SK-N-SH (cell line): Measurements from ENCODE around the gene LMO2. TPM values are rescaled to one million over a fixed set of nuclear protein-coding genes. Genes with fewer than 3 reads are reported as not detected.

Experiments used
- CTCF ChIA-PET: fragments of 300-600, 350-600 bp; formaldehyde crosslinking; extraction: SDS; loops from one replicate; lab custom pipeline; 2021; lab: Yijun Ruan, JAX
- POLR2A ChIA-PET: fragments of 350-600 bp; sonication (Branson Sonifier 250); formaldehyde crosslinking; extraction: SDS; loops from one replicate; lab custom pipeline; 2020; ENCODE audit warnings: antibody characterized with exemption, inconsistent platforms; lab: Yijun Ruan, JAX
- DNase-seq: peaks from one replicate; pipeline ENCODE4 v3.0.0; 2012
- H2AFZ ChIP-seq: fragments of 200-600 bp; sonication (generic); 2 replicates; pipeline ENCODE4 v1.8.1; 2016; ENCODE audit warnings: antibody characterized with exemption, mild to moderate bottlenecking, low read depth
- H3F3A ChIP-seq: fragments of 200-600 bp; sonication (generic); replicated peaks from 2 replicates; pipeline ENCODE3; 2016; ENCODE audit warnings: antibody characterized with exemption, mild to moderate bottlenecking; ENCODE audit not compliant: insufficient read depth
- H3K27ac ChIP-seq, 2 experiments: fragments of 200-500 bp in 1 of 2; fragments of 200-600 bp in 1 of 2; sonication (Bioruptor generic) in 1 of 2; sonication (generic), shearing (Covaris generic) in 1 of 2; 2 replicates each; pipeline versions ENCODE4 v1.5.1 to v1.6.1; 2014 to 2016; ENCODE audit warnings: low read depth in 2 of 2, inconsistent platforms in 1 of 2, low read length in 1 of 2, mild to moderate bottlenecking in 1 of 2, mixed read lengths in 1 of 2
- H3K27me3 ChIP-seq: fragments of 200-600 bp; sonication (generic), shearing (Covaris generic); 2 replicates; pipeline ENCODE4 v1.6.1; 2016; ENCODE audit warnings: mixed run types; ENCODE audit not compliant: insufficient read depth
- H3K36me3 ChIP-seq, 2 experiments: fragments of 200-500 bp in 1 of 2; fragments of 200-600 bp in 1 of 2; sonication (Bioruptor generic) in 1 of 2; sonication (generic) in 1 of 2; replicated peaks in 1 of 2; 2 replicates each; pipeline versions ENCODE3 to v1.5.1; 2014 to 2016; ENCODE audit warnings: low read length in 1 of 2, mild to moderate bottlenecking in 1 of 2; ENCODE audit not compliant: insufficient read depth in 2 of 2, control insufficient read depth in 1 of 2
- H3K4me1 ChIP-seq, 2 experiments: fragments of 200-500 bp in 1 of 2; fragments of 200-600 bp in 1 of 2; sonication (Bioruptor generic) in 1 of 2; sonication (generic), shearing (Covaris generic) in 1 of 2; 2 replicates each; pipeline versions ENCODE4 v1.5.1 to v1.6.1; 2014 to 2016; ENCODE audit warnings: low read depth in 1 of 2, low read length in 1 of 2, mixed run types in 1 of 2; ENCODE audit not compliant: insufficient read depth in 2 of 2, control insufficient read depth in 1 of 2
- H3K4me2 ChIP-seq: fragments of 200-600 bp; sonication (generic), shearing (Covaris generic); 2 replicates; pipeline ENCODE4 v1.6.1; 2017; ENCODE audit warnings: mixed run types
- H3K4me3 ChIP-seq, 2 experiments: fragments of 200-500 bp in 1 of 2; fragments of 200-600 bp in 1 of 2; sonication (Bioruptor generic) in 1 of 2; sonication (generic), shearing (Covaris generic) in 1 of 2; 2 replicates each; pipeline versions ENCODE4 v1.5.1 to v1.8.1; 2014 to 2016; ENCODE audit warnings: low read depth in 2 of 2, inconsistent platforms in 1 of 2, low read length in 1 of 2, mild to moderate bottlenecking in 1 of 2, mixed read lengths in 1 of 2, moderate library complexity in 1 of 2
- H3K79me2 ChIP-seq: fragments of 200-600 bp; sonication (generic); 2 replicates; pipeline ENCODE4 v1.8.1; 2017; ENCODE audit warnings: mild to moderate bottlenecking; ENCODE audit not compliant: insufficient read depth
- H3K9ac ChIP-seq: fragments of 200-600 bp; sonication (generic); 2 replicates; pipeline ENCODE4 v1.6.1; 2017; ENCODE audit warnings: mixed run types
- H3K9me2 ChIP-seq: fragments of 200-600 bp; sonication (generic); 2 replicates; pipeline ENCODE4 v1.6.1; 2017; ENCODE audit warnings: mixed run types
- H3K9me3 ChIP-seq: fragments of 200-600 bp; sonication (generic); 2 replicates; pipeline ENCODE4 v1.6.1; 2017; ENCODE audit warnings: mixed run types, mild to moderate bottlenecking, moderate library complexity
- H4K20me1 ChIP-seq: fragments of 200-600 bp; sonication (generic); 2 replicates; pipeline ENCODE4 v1.6.1; 2017; ENCODE audit warnings: mild to moderate bottlenecking, mixed run types; ENCODE audit not compliant: insufficient read depth
- CHD2 ChIP-seq: fragments of 150-350 bp; IDR thresholded peaks from 2 replicates; pipeline ENCODE4 v1.6.1; 2018; ENCODE audit warnings: low read length; ENCODE audit not compliant: partially characterized antibody
- EP300 ChIP-seq, 2 experiments: IDR thresholded peaks; 2 replicates each; pipeline versions ENCODE4 v1.4.0 to v1.6.1; 2012; ENCODE audit warnings: borderline replicate concordance in 1 of 2, low read depth in 1 of 2, low read length in 1 of 2
- FOXM1 ChIP-seq: IDR thresholded peaks from 2 replicates; pipeline ENCODE4 v1.4.0; 2012; ENCODE audit warnings: low read depth, mild to moderate bottlenecking
- GATA2 ChIP-seq: sonication (generic); formaldehyde crosslinking; IDR thresholded peaks from 2 replicates; pipeline ENCODE4 v1.5.0; 2020; ENCODE audit warnings: mild to moderate bottlenecking, missing genetic modification reagents
- MEF2A ChIP-seq: IDR thresholded peaks from 2 replicates; pipeline ENCODE4 v1.4.0; 2012; ENCODE audit warnings: low read depth, borderline replicate concordance
- MXI1 ChIP-seq: IDR thresholded peaks from 2 replicates; pipeline ENCODE4 v1.6.1; 2012; ENCODE audit warnings: mild to moderate bottlenecking, low read depth, low read length, improper control_type of control experiment
- POLR2AphosphoS5 ChIP-seq: IDR thresholded peaks from 2 replicates; pipeline ENCODE4 v1.6.1; 2012; ENCODE audit warnings: low read depth, low read length
- RAD21 ChIP-seq: IDR thresholded peaks from 2 replicates; pipeline ENCODE4 v1.6.1; 2012; ENCODE audit warnings: mild to moderate bottlenecking, low read length
- RFX5 ChIP-seq: IDR thresholded peaks from 2 replicates; pipeline ENCODE4 v1.6.1; 2012; ENCODE audit warnings: mild to moderate bottlenecking, improper control_type of control experiment, low read length
- RXRA ChIP-seq: IDR thresholded peaks from 2 replicates; pipeline ENCODE4 v1.4.0; 2012; ENCODE audit warnings: low read depth, mild to moderate bottlenecking, borderline replicate concordance
- SMC3 ChIP-seq: IDR thresholded peaks from 2 replicates; pipeline ENCODE4 v1.6.1; 2012; ENCODE audit warnings: low read depth, low read length, improper control_type of control experiment
- TAF1 ChIP-seq: IDR thresholded peaks from 2 replicates; pipeline ENCODE4 v1.6.1; 2012; ENCODE audit warnings: low read depth, mild to moderate bottlenecking, low read length, moderate library complexity, borderline replicate concordance
- TCF12 ChIP-seq: IDR thresholded peaks from 2 replicates; pipeline ENCODE4 v1.4.0; 2012
- WGBS: methylation state at CpG from one replicate; pipeline ENCODE4 v1.1.6; 2017; ENCODE audit warnings: low lambda C conversion rate; 5-methylcytosine and 5-hydroxymethylcytosine counted together
- polyA plus RNA-seq, 3 experiments: library from polyadenylated mRNA; depleted of rRNA; stranded (reverse); fragments of >200 nt; gene quantifications; 2 replicates each; pipeline ENCODE4 v1.2.3, GENCODE V29; 2012
- TF ChIP-seq, protein P1 (sequence below): IDR thresholded peaks from 2 replicates; pipeline ENCODE4 v1.4.0; 2012; ENCODE audit warnings: low read depth
- TF ChIP-seq, protein P2 (sequence below): fragments of 150-350 bp; IDR thresholded peaks from 2 replicates; pipeline ENCODE4 v1.6.1; 2017; ENCODE audit warnings: antibody characterized with exemption, low read length, low read depth, borderline replicate concordance
- TF ChIP-seq, protein P3 (sequence below): IDR thresholded peaks from 2 replicates; pipeline ENCODE4; 2012
- TF ChIP-seq, protein P4 (sequence below): fragments of 200-600 bp; sonication (generic); IDR thresholded peaks from 2 replicates; pipeline ENCODE4 v1.6.1; 2017; ENCODE audit warnings: antibody characterized with exemption, mild to moderate bottlenecking, moderate library complexity

The LMO2 gene
- polyA plus RNA-seq, 1 of the 3 experiments (the other 2 are of a cell fraction): 0.05 TPM

DNA sequence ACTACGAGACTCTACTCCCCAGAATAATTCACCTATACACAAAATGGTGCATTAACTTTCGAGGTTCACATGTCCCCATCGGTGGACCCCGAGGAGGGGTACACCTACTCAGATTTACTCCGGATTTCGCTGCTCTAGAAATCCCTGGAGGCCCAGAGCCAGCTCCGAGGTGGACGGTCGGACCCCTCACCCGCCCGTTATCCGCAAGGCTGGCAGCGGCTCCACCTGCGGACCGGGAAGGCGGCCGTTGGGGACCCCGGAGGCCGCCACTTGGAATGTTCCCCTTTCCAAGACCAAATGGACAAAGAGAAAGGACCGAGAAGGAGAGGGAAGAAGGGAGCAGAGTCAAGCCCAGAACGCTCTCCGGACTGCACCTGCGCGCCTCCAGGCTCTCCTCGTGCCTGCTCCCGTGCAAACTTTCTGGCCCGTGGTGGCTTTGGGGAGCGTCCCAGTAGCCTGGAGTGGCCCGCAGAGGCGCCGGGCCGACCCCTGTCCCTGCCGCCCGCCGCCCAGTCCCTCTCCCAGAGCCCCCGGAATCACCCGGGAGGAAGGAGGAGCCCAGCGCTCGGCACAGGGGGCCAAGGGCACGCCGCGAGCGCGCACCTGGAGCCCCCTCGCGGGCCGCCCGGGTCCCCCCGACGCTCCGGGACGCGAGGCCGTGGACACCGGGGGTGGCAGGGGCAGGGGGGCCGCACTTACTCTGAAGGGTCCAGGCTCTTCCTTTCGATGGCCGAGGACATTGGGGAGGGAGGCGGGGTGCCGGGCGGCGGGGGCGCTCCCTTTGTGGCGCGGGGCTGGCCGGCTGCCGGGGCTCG, 23.0 kb downstream of the LMO2 start:
- Histone ChIP-seq H3K79me2 (no peaks in the 10 kb centered on the region), H3K4me2 (peak overlapping the region; percentile 37; the same call in 1 of the 2 replicates), H2AFZ (no peak overlapping the region), H3K27me3 (peaks cover 76% of the 10 kb centered on the region), H3K9me3 (no peaks in the 10 kb centered on the region), H3K4me1 (peaks cover 7% of the 10 kb centered on the region in 2 experiments; a peak in 2 of 4 replicates), H3K27ac (no peak overlapping the region), H4K20me1 (no peaks in the 10 kb centered on the region), H3K9me2 (no peaks in the 10 kb centered on the region), H3K4me3 (peak overlapping the region in 1 of 2 experiments; percentile 60; a peak in 2 of 4 replicates), H3K36me3 (no peaks in the 10 kb centered on the region), H3K9ac (no peak overlapping the region), H3F3A (no peaks in the 10 kb centered on the region)
- TF ChIP-seq MXI1 (no peak), EP300 (IDR thresholded peaks at IDR 0.05; ENCODE audit: borderline replicate concordance in 1 of 2, low read depth in 1 of 2, low read length in 1 of 2) (no peak), GATA2 (no peak), SMC3 (no peak), RAD21 (no peak), TCF12 (no peak), RFX5 (no peak), MEF2A (no peak), POLR2AphosphoS5 (no peak), RXRA (no peak), CHD2 (no peak), TAF1 (no peak), FOXM1 (no peak)
- TF ChIP-seq, protein P1, sequence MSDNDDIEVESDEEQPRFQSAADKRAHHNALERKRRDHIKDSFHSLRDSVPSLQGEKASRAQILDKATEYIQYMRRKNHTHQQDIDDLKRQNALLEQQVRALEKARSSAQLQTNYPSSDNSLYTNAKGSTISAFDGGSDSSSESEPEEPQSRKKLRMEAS: no peak
- TF ChIP-seq, protein P2, sequence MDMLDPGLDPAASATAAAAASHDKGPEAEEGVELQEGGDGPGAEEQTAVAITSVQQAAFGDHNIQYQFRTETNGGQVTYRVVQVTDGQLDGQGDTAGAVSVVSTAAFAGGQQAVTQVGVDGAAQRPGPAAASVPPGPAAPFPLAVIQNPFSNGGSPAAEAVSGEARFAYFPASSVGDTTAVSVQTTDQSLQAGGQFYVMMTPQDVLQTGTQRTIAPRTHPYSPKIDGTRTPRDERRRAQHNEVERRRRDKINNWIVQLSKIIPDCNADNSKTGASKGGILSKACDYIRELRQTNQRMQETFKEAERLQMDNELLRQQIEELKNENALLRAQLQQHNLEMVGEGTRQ: no peak
- TF ChIP-seq, protein P3, sequence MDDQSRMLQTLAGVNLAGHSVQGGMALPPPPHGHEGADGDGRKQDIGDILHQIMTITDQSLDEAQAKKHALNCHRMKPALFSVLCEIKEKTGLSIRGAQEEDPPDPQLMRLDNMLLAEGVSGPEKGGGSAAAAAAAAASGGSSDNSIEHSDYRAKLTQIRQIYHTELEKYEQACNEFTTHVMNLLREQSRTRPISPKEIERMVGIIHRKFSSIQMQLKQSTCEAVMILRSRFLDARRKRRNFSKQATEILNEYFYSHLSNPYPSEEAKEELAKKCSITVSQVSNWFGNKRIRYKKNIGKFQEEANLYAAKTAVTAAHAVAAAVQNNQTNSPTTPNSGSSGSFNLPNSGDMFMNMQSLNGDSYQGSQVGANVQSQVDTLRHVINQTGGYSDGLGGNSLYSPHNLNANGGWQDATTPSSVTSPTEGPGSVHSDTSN: no peak
- TF ChIP-seq, protein P4, sequence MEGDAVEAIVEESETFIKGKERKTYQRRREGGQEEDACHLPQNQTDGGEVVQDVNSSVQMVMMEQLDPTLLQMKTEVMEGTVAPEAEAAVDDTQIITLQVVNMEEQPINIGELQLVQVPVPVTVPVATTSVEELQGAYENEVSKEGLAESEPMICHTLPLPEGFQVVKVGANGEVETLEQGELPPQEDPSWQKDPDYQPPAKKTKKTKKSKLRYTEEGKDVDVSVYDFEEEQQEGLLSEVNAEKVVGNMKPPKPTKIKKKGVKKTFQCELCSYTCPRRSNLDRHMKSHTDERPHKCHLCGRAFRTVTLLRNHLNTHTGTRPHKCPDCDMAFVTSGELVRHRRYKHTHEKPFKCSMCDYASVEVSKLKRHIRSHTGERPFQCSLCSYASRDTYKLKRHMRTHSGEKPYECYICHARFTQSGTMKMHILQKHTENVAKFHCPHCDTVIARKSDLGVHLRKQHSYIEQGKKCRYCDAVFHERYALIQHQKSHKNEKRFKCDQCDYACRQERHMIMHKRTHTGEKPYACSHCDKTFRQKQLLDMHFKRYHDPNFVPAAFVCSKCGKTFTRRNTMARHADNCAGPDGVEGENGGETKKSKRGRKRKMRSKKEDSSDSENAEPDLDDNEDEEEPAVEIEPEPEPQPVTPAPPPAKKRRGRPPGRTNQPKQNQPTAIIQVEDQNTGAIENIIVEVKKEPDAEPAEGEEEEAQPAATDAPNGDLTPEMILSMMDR: no peak
- ChIA-PET POLR2A (no interaction called here), CTCF (interaction anchor here (0.9 to 7.3 kb wide), 13 partner anchors 10 to 129 kb away, joined by 3 to 64 read pairs (median 4); no protein-coding TSS in a partner anchor)
- 48% methylated on average over 23 of the region's 68 CpGs for WGBS
- DNase-seq: no peak
